K562 (cell line): ENCODE measurements around the gene UCHL1. TPM values are rescaled to one million over a fixed set of nuclear protein-coding genes. Genes with fewer than 3 reads are reported as not detected.
A peak's percentile ranks its signal among the peaks of the same experiment; 100 is the strongest.

Source experiments
- ATAC-seq: fragments of 200-7000 bp; cut with Tn5 transposase; 3 replicates; pipeline ENCODE4 v1.9.1; 2020; ENCODE audit warnings: moderate library complexity
- BruUV-seq: library from RNA; stranded (reverse); fragments of 400-500 nt; replicated peaks from 2 replicates; lab custom pipeline; 2021; lab: Mats Ljungman, UMichigan
- CTCF ChIA-PET: fragments of 300-600 bp; formaldehyde crosslinking; extraction: SDS; loops from one replicate; lab custom pipeline; 2021; ENCODE audit warnings: low intra/inter-chr PET ratio; lab: Yijun Ruan, JAX
- POLR2A ChIA-PET: fragments of 300-600, 350-650 bp; sonication (Branson Sonifier 250); formaldehyde crosslinking; extraction: SDS; loops from one replicate; lab custom pipeline; 2021; ENCODE audit warnings: antibody characterized with exemption, inconsistent platforms; lab: Yijun Ruan, JAX
- DNase-seq, 4 experiments: peaks; one replicate each; pipeline versions ENCODE4 v3.0.0 to v3.0.0-alpha.2; 2011 to 2018; ENCODE audit warnings: low spot score in 3 of 4, mixed read lengths in 3 of 4; ENCODE audit errors: extremely low read depth in 1 of 4
- FAIRE-seq: peaks from 2 replicates; lab custom pipeline; 2011; peaks lifted over from hg19 to GRCh38; lab: Jason Lieb, UNC
- H2AFZ ChIP-seq: 2 replicates; pipeline ENCODE4 v1.6.0; 2011; ENCODE audit warnings: low read depth, low read length, control low read depth, inconsistent platforms
- H3K27ac ChIP-seq: fragments of 200-600 bp; 3 replicates; pipeline ENCODE4 v1.8.0; 2011; ENCODE audit warnings: low read depth, mild to moderate bottlenecking, control low read depth, inconsistent platforms, low read length, moderate library complexity, mixed read lengths; ENCODE audit errors: extremely low read depth
- H3K27me3 ChIP-seq, 2 experiments: fragments of 300-600 bp in 1 of 2; 2 replicates in 1 of 2; 3 replicates in 1 of 2; pipeline versions ENCODE4 v1.6.0 to v1.8.0; 2011; ENCODE audit warnings: inconsistent platforms in 2 of 2, low read length in 2 of 2, mild to moderate bottlenecking in 1 of 2, mixed read lengths in 1 of 2, moderate library complexity in 1 of 2; ENCODE audit not compliant: control insufficient read depth in 2 of 2, insufficient read depth in 2 of 2
- H3K36me3 ChIP-seq: fragments of 300-600 bp; 3 replicates; pipeline ENCODE4 v1.8.0; 2011; ENCODE audit warnings: mild to moderate bottlenecking, low read length, inconsistent platforms; ENCODE audit not compliant: control insufficient read depth, insufficient read depth
- H3K4me1 ChIP-seq, 2 experiments: fragments of 200-600 bp in 1 of 2; replicated peaks in 1 of 2; 2 replicates in 1 of 2; 3 replicates in 1 of 2; pipeline versions ENCODE4 v1.5.1 to v1.8.0; 2011; ENCODE audit warnings: inconsistent platforms in 2 of 2, low read length in 2 of 2, mild to moderate bottlenecking in 1 of 2, mixed read lengths in 1 of 2, moderate library complexity in 1 of 2; ENCODE audit not compliant: control insufficient read depth in 2 of 2, insufficient read depth in 2 of 2
- H3K4me2 ChIP-seq: 2 replicates; pipeline ENCODE4 v1.6.1; 2011; ENCODE audit warnings: low read length, control low read depth, inconsistent platforms, mixed read lengths; ENCODE audit not compliant: insufficient read depth
- H3K4me3 ChIP-seq: fragments of 200-600 bp; sonication (generic), shearing (Covaris generic); 2 replicates; pipeline ENCODE4 v1.5.1; 2016; ENCODE audit warnings: control low read depth, inconsistent platforms
- H3K79me2 ChIP-seq: fragments of 200-600 bp; 3 replicates; pipeline ENCODE4 v1.8.0; 2011; ENCODE audit warnings: low read length, inconsistent platforms; ENCODE audit not compliant: control insufficient read depth, insufficient read depth
- H3K9ac ChIP-seq, 2 experiments: 2 replicates each; pipeline versions ENCODE4 v1.6.0 to v1.6.1; 2011; ENCODE audit warnings: low read depth in 2 of 2, low read length in 2 of 2, control low read depth in 1 of 2, inconsistent platforms in 1 of 2, mild to moderate bottlenecking in 1 of 2, mixed read lengths in 1 of 2; ENCODE audit not compliant: insufficient read depth in 1 of 2
- H3K9me1 ChIP-seq: one replicate; pipeline ENCODE4 v1.6.0; 2011; ENCODE audit warnings: inconsistent platforms, mild to moderate bottlenecking, low read length, moderate library complexity; ENCODE audit not compliant: control insufficient read depth, insufficient read depth
- H3K9me3 ChIP-seq: replicated peaks from 2 replicates; pipeline ENCODE4 v1.5.1; 2011; ENCODE audit warnings: low read depth, low read length, inconsistent platforms; ENCODE audit not compliant: control insufficient read depth, insufficient read depth
- H4K20me1 ChIP-seq: replicated peaks from 2 replicates; pipeline ENCODE4 v1.6.1; 2011; ENCODE audit warnings: low read length, inconsistent platforms, mixed read lengths; ENCODE audit not compliant: control insufficient read depth, insufficient read depth
- CEBPG ChIP-seq, 3 experiments: fragments of 200-800 bp in 1 of 3; sonication (Bioruptor generic) in 1 of 3; sonication (generic) in 1 of 3; formaldehyde crosslinking in 1 of 3; IDR thresholded peaks in 2 of 3; conservative IDR thresholded peaks in 1 of 3; 2 replicates each; pipeline versions ENCODE4 v1.6.1 to v1.8.0; 2016 to 2022; ENCODE audit warnings: missing compliant biosample characterization in 2 of 3, missing genetic modification characterization in 2 of 3, mild to moderate bottlenecking in 1 of 3, missing genetic modification reagents in 1 of 3
- ETV1 ChIP-seq: fragments of 450-650 bp; conservative IDR thresholded peaks from 2 replicates; pipeline ENCODE4 v1.6.1; 2016; ENCODE audit warnings: missing genetic modification characterization, control low read depth, low read depth, missing compliant biosample characterization
- EZH2 ChIP-seq: IDR thresholded peaks from 2 replicates; pipeline ENCODE4 v1.6.1; 2012; ENCODE audit warnings: low read depth, mild to moderate bottlenecking, inconsistent platforms, low read length, borderline replicate concordance
- HDAC1 ChIP-seq, 2 experiments: fragments of 450-650 bp; IDR thresholded peaks; 2 replicates each; pipeline ENCODE4 v1.6.1; 2016 to 2017; ENCODE audit warnings: inconsistent platforms in 1 of 2, mild to moderate bottlenecking in 1 of 2, moderate library complexity in 1 of 2
- RAD21 ChIP-seq, 2 experiments: fragments of 250-450 bp in 1 of 2; fragments of 450-650 bp in 1 of 2; sonication (Bioruptor Pico) in 1 of 2; formaldehyde crosslinking in 1 of 2; IDR thresholded peaks in 1 of 2; conservative IDR thresholded peaks in 1 of 2; 2 replicates each; pipeline versions ENCODE4 v1.4.0 to v1.8.0; 2020 to 2022; ENCODE audit warnings: mild to moderate bottlenecking in 2 of 2, moderate library complexity in 1 of 2
- ZNF436 ChIP-seq: fragments of 250-450, 450-650 bp; sonication (Bioruptor Pico); formaldehyde crosslinking; IDR thresholded peaks from 2 replicates; pipeline ENCODE4 v1.7.0; 2020; ENCODE audit warnings: mild to moderate bottlenecking
- WGBS: fragments of 100-300 bp; shearing (Covaris generic); methylation state at CpG from one replicate; pipeline ENCODE4 v1.1.6; 2016; ENCODE audit warnings: low coverage, mixed read lengths; ENCODE audit not compliant: insufficient coverage; ENCODE audit errors: missing lambda C conversion rate; 5-methylcytosine and 5-hydroxymethylcytosine counted together
- in situ Hi-C: fragments of 300-500 bp; cut with MboI; formaldehyde crosslinking; loops from 4 replicates; pipeline ENCODE4 v1.15.0; 2018; ENCODE audit warnings: inconsistent platforms, mixed read lengths
- intact Hi-C: fragments of 100-400 bp; cut with micrococcal nuclease; formaldehyde crosslinking; loops from 2 replicates; pipeline ENCODE4 v1.14.2; 2022
- polyA plus RNA-seq, 8 experiments: library from polyadenylated mRNA; depleted of rRNA in 4 of 8; stranded (reverse) in 5 of 8; unstranded in 3 of 8; fragments of >200 nt; fragmentation: Nextera tagmentation in 2 of 8; fragmentation: Illumina TruSeq in 1 of 8; extraction: Ambion mirVana in 2 of 8; extraction: Trizol in 1 of 8; gene quantifications; 2 replicates each; pipeline versions ENCODE4 v1.2.1 to v1.2.3, GENCODE V29; 2011 to 2014; ENCODE audit warnings: inconsistent platforms in 1 of 8, missing spikeins in 1 of 8
- total RNA-seq, 7 experiments: library from RNA; depleted of rRNA in 6 of 7; stranded (reverse); fragments of >200 nt in 6 of 7; fragmentation: Illumina TruSeq in 2 of 7; extraction: Trizol in 2 of 7; gene quantifications; 2 replicates each; pipeline versions ENCODE4 v1.2.1 to v1.2.3, GENCODE V29; 2011 to 2021; ENCODE audit warnings: low replicate concordance in 1 of 7
- TF ChIP-seq, protein P1 (sequence below): fragments of 450-650 bp; IDR thresholded peaks from one replicate; pipeline ENCODE4 v1.6.1; 2018; ENCODE audit warnings: mild to moderate bottlenecking, moderate library complexity; ENCODE audit not compliant: partially characterized antibody
- TF ChIP-seq, protein P2 (sequence below), 3 experiments: IDR thresholded peaks in 2 of 3; conservative IDR thresholded peaks in 1 of 3; 2 replicates each; pipeline ENCODE4 v1.5.1; 2011 to 2012; ENCODE audit warnings: low read length in 3 of 3, mild to moderate bottlenecking in 3 of 3, control low read depth in 2 of 3, improper control_type of control experiment in 1 of 3, inconsistent platforms in 1 of 3, low read depth in 1 of 3, mixed read lengths in 1 of 3, moderate library complexity in 1 of 3; ENCODE audit not compliant: insufficient read depth in 2 of 3

Gene UCHL1
- total and polyA plus RNA-seq, 9 of the 15 experiments (the other 6 are each of a cell fraction or from before 2014, with no cell fraction given) = 0.42 TPM; not detected in 8

DNA sequence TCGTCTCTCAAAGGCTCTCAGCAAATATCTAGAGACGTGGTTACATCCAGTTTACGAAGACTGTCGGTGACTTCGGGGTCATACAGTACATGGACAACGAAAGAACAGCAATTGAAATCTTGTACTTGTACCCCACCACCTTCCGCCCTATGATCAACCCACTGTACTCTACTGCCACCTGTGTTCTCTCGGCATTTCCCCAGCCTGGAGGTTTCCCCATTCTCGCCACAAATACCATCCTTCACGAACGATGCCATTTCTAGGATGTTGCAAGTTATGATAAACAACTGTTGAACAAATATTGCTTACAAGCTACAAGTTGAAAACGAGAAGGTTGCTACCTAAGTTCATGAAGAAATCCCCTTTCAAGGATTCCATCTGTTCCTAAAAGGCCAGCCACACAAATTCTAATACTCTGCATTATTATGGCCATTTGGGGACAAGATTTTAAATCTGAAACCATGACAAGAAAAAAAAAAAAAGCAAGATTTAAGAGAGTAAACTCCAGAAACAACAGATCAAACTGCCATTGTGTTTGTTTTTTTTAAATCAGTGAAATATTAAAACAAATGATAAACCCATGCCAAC is 44.0 kb upstream of the UCHL1 start:
- Histone ChIP-seq H3K36me3 (no peaks in the 10 kb centered on the region), H2AFZ (no peak overlapping the region), H4K20me1 (no peaks in the 10 kb centered on the region), H3K9ac (no peak overlapping the region), H3K79me2 (no peaks in the 10 kb centered on the region), H3K27ac (no peak overlapping the region), H3K9me3 (no peaks in the 10 kb centered on the region), H3K4me3 (no peak overlapping the region), H3K27me3 (peaks cover 11 to 17% of the 10 kb centered on the region in 2 experiments; a peak in 4 of 5 replicates), H3K4me2 (no peak overlapping the region), H3K9me1 (no peaks in the 10 kb centered on the region), H3K4me1 (peaks cover 0 to 12% of the 10 kb centered on the region in 2 experiments; a peak in 2 of 5 replicates)
- TF ChIP-seq EZH2 = 0 out of 2 replicates have a peak, but pooled peaks have one; percentile 46
- TF ChIP-seq, protein P1, sequence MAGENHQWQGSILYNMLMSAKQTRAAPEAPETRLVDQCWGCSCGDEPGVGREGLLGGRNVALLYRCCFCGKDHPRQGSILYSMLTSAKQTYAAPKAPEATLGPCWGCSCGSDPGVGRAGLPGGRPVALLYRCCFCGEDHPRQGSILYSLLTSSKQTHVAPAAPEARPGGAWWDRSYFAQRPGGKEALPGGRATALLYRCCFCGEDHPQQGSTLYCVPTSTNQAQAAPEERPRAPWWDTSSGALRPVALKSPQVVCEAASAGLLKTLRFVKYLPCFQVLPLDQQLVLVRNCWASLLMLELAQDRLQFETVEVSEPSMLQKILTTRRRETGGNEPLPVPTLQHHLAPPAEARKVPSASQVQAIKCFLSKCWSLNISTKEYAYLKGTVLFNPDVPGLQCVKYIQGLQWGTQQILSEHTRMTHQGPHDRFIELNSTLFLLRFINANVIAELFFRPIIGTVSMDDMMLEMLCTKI = no peak
- no peak for TF ChIP-seq ZNF436 (CRISPR knock-in tag)
- peak; percentile 37; the same call in 1 of the 2 replicates for TF ChIP-seq ETV1 (tag)
- TF ChIP-seq, protein P2, sequence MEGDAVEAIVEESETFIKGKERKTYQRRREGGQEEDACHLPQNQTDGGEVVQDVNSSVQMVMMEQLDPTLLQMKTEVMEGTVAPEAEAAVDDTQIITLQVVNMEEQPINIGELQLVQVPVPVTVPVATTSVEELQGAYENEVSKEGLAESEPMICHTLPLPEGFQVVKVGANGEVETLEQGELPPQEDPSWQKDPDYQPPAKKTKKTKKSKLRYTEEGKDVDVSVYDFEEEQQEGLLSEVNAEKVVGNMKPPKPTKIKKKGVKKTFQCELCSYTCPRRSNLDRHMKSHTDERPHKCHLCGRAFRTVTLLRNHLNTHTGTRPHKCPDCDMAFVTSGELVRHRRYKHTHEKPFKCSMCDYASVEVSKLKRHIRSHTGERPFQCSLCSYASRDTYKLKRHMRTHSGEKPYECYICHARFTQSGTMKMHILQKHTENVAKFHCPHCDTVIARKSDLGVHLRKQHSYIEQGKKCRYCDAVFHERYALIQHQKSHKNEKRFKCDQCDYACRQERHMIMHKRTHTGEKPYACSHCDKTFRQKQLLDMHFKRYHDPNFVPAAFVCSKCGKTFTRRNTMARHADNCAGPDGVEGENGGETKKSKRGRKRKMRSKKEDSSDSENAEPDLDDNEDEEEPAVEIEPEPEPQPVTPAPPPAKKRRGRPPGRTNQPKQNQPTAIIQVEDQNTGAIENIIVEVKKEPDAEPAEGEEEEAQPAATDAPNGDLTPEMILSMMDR (IDR thresholded peaks at IDR 0.05 in 2 of 3, conservative IDR thresholded peaks at IDR 0.05 in 1 of 3; ENCODE audit: insufficient read depth in 2 of 3, low read depth in 1 of 3, low read length in 3 of 3) = peak in 1 of 3 experiments; percentile 42; a peak in 2 of 6 replicates
- no peak for TF ChIP-seq CEBPG (CRISPR knock-in tag; IDR thresholded peaks at IDR 0.05)
- peak in 1 of 2 experiments; percentile 9; a peak in 1 of 4 replicates for TF ChIP-seq CEBPG (tag; conservative IDR thresholded peaks at IDR 0.05 in 1 of 2, IDR thresholded peaks at IDR 0.05 in 1 of 2)
- peak; percentile 30 to 34; a peak in 3 of 4 replicates for TF ChIP-seq RAD21 (CRISPR knock-in tag; conservative IDR thresholded peaks at IDR 0.05 in 1 of 2, IDR thresholded peaks at IDR 0.05 in 1 of 2)
- TF ChIP-seq HDAC1 (IDR thresholded peaks at IDR 0.05) = no peak
- 3% methylated on average over 12 of the region's 12 CpGs for WGBS
- in situ Hi-C loops = loop anchor here (10.0 kb wide), 1 partner anchor 238 kb away; no protein-coding TSS in a partner anchor
- POLR2A ChIA-PET = no interaction called here
- DNase-seq = no peak
- BruUV-seq = no TSS peak
- ATAC-seq = no peak
- intact Hi-C loops = no loop called here
- no peak for FAIRE-seq
- CTCF ChIA-PET = interaction anchor here (0.7 to 1.2 kb wide), 4 partner anchors 232 to 285 kb away, joined by 3 to 5 read pairs (median 3); no protein-coding TSS in a partner anchor
